Measurements from ENCODE around the gene CYP1B1. TPM values are rescaled to one million over a fixed set of nuclear protein-coding genes. Genes with fewer than 3 reads are reported as not detected.
A peak's percentile ranks its signal among the peaks of the same experiment; 100 is the strongest.
"Not testable (repeated sequence)": the region's sequence is repeated elsewhere in the genome, so short reads cannot be mapped to it uniquely, and the experiment has no call there.

Gene CYP1B1
- total and polyA plus RNA-seq, 10 donors: 17.7 to 121 (median 58.1) TPM

GRCh38 chr2:38092196-38092902, 16.4 kb upstream of the CYP1B1 start:
- intact Hi-C loops (cut with DNase I; ENCODE audit: low total_unique reads): no loop called here
- no peak for DNase-seq
- no peak overlapping the region for H3K4me3 ChIP-seq
- no peaks in the 10 kb centered on the region for H3K9me3 ChIP-seq
- H3K36me3 ChIP-seq: no peaks in the 10 kb centered on the region
- H3K27me3 ChIP-seq (replicated peaks in 1 of 7): peaks cover 0 to 25% (median 0%) of the 10 kb centered on the region in 7 donors
- peaks cover 6 to 38% (median 17%) of the 10 kb centered on the region in 6 donors for H3K4me1 ChIP-seq
- H3K27ac ChIP-seq: peak overlapping the region in 7 of 8 donors; percentile 4 to 66 (median 55)
- no peak for TF ChIP-seq POLR2A (IDR thresholded peaks at IDR 0.05)
- peak in 1 of 3 donors; percentile 49 for TF ChIP-seq POLR2AphosphoS5 (IDR thresholded peaks at IDR 0.05)
- 31 to 53% (median 41%) methylated on average over 10 to 11 of the region's 11 CpGs for WGBS, 5 donors

- intact Hi-C loops (cut with DNase I; ENCODE audit: low total_unique reads): no loop called here
- no peak for TF ChIP-seq CTCF (IDR thresholded peaks at IDR 0.05 in 8 of 11, conservative IDR thresholded peaks at IDR 0.05 in 3 of 11)
- TF ChIP-seq POLR2AphosphoS5 (IDR thresholded peaks at IDR 0.05): no peak
- TF ChIP-seq POLR2A (IDR thresholded peaks at IDR 0.05): no peak
- WGBS, 5 donors: 93 to 98% (median 96%) methylated on average over 5 of the region's 5 CpGs
- Histone ChIP-seq H3K9me3 (no peaks in the 10 kb centered on the region), H3K4me3 (no peak overlapping the region), H3K4me1 (peaks cover 4 to 32% (median 16%) of the 10 kb centered on the region in 6 donors), H3K36me3 (no peaks in the 10 kb centered on the region), H3K27ac (peak overlapping the region in 6 of 8 donors; percentile 1 to 66 (median 55)), H3K27me3 (replicated peaks in 1 of 7) (peaks cover 0 to 19% (median 0%) of the 10 kb centered on the region in 7 donors)
- no peak for DNase-seq
Measured at GRCh38 chr2:38091760-38092159, 15.8 kb upstream of the CYP1B1 start.

DNA sequence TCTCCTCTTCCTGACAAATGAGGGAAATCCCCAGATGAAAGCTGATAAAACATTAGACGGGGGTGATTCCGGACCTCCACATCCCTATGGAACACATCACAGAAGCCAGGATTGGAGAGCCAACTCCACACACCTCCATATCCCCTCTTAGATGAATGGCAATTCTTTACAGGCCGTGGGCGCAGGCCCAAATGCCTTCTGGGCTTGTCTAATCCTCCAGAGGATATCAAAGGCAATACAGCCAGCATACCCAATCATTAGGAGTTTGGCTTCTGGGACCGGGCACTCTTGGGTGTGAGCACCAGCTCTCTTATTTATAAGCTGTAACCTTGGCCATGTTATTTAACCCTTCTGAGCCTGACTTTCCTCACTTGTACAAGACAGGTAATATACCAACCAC, 15.0 kb upstream of the CYP1B1 start:
- WGBS, 5 donors: 71 to 93% (median 88%) methylated on average over 5 of the region's 5 CpGs
- intact Hi-C loops (cut with DNase I; ENCODE audit: low total_unique reads): no loop called here
- Histone ChIP-seq H3K27me3 (replicated peaks in 1 of 7) (peaks cover 0 to 11% (median 0%) of the 10 kb centered on the region in 7 donors), H3K4me1 (peaks cover 0 to 24% (median 9%) of the 10 kb centered on the region in 6 donors), H3K4me3 (no peak overlapping the region), H3K36me3 (no peaks in the 10 kb centered on the region), H3K9me3 (no peaks in the 10 kb centered on the region), H3K27ac (no peak overlapping the region)
- no peak for DNase-seq
- TF ChIP-seq CTCF (IDR thresholded peaks at IDR 0.05 in 8 of 11, conservative IDR thresholded peaks at IDR 0.05 in 3 of 11): no peak
- TF ChIP-seq POLR2A (IDR thresholded peaks at IDR 0.05): no peak
- TF ChIP-seq POLR2AphosphoS5 (IDR thresholded peaks at IDR 0.05): no peak

GRCh38 chr2:38090212-38090611, 14.3 kb upstream of the CYP1B1 start:
- peaks cover 0 to 17% (median 5%) of the 10 kb centered on the region in 6 donors for H3K4me1 ChIP-seq
- H3K4me3 ChIP-seq; H3K36me3 ChIP-seq; H3K27ac ChIP-seq; intact Hi-C loops (cut with DNase I; ENCODE audit: low total_unique reads); DNase-seq; H3K27me3 ChIP-seq (replicated peaks in 1 of 7); H3K9me3 ChIP-seq: not testable (repeated sequence)
- WGBS, 5 donors: 86 to 95% (median 91%) methylated on average over 5 to 6 of the region's 6 CpGs

- H3K27ac ChIP-seq; DNase-seq; H3K36me3 ChIP-seq; intact Hi-C loops (cut with DNase I; ENCODE audit: low total_unique reads); H3K27me3 ChIP-seq (replicated peaks in 1 of 7); H3K4me1 ChIP-seq; H3K4me3 ChIP-seq; H3K9me3 ChIP-seq: not testable (repeated sequence)
- 85 to 93% (median 90%) methylated on average over 10 of the region's 10 CpGs for WGBS, 5 donors
Measured at GRCh38 chr2:38085998-38086698, 10.2 kb upstream of the CYP1B1 start.

- 86 to 92% (median 88%) methylated on average over 8 of the region's 8 CpGs for WGBS, 5 donors
- H3K27ac ChIP-seq; intact Hi-C loops (cut with DNase I; ENCODE audit: low total_unique reads): not testable (repeated sequence)
Measured at GRCh38 chr2:38084556-38084955, 8.6 kb upstream of the CYP1B1 start.

DNA sequence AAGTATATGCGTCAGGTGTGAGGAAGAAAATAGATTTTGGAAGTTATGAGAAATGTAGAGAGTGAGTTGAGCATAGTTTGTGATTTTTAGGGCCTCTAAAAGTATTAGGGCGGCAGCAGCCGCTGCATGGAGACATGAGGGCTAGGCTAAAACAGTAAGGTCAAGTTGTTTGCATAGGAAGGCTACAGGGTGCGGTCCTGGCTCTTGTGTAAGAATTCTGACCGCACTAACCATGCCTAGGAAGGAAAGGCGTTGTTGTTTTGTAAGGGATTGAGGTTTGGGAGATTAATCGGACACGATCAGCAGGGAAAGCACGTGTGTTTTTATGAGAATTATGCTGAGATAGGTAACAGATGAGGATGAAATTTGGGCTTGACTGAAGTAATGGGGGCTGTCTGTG, 6.8 kb upstream of the CYP1B1 start:
- H3K4me1 ChIP-seq: peaks cover 0 to 16% (median 3%) of the 10 kb centered on the region in 6 donors
- peaks cover 0 to 24% (median under 1%) of the 10 kb centered on the region in 7 donors for H3K27me3 ChIP-seq (replicated peaks in 1 of 7)
- DNase-seq; H3K9me3 ChIP-seq; H3K36me3 ChIP-seq; H3K4me3 ChIP-seq; intact Hi-C loops (cut with DNase I; ENCODE audit: low total_unique reads); H3K27ac ChIP-seq: not testable (repeated sequence)
- WGBS, 5 donors: 74 to 92% (median 76%) methylated on average over 9 of the region's 9 CpGs

More at GRCh38 chr2:38084556-38084955, 8.6 kb upstream of the CYP1B1 start:
- H3K9me3 ChIP-seq; DNase-seq; H3K4me3 ChIP-seq; H3K4me1 ChIP-seq; H3K27me3 ChIP-seq (replicated peaks in 1 of 7); H3K36me3 ChIP-seq: not testable (repeated sequence)

Measured in spleen (tissue), 11 donors.